Breast epithelium (tissue), 4 donors: Measurements from ENCODE around the gene NIPAL3. TPM values are rescaled to one million over a fixed set of nuclear protein-coding genes. Genes with fewer than 3 reads are reported as not detected.

Experiments used
- DNase-seq, 2 donors: peaks; one replicate each; pipeline ENCODE4 v3.0.0-alpha.2; 2019; ENCODE audit warnings: low spot score in 2 of 2
- H3K27ac ChIP-seq, 2 donors: fragments of 200-600 bp; sonication (generic) in 1 of 2; one replicate each; pipeline ENCODE4 v1.5.1; 2016 to 2019; ENCODE audit warnings: mild to moderate bottlenecking in 1 of 2
- H3K27me3 ChIP-seq, 2 donors: fragments of 200-600 bp; sonication (generic) in 1 of 2; one replicate each; pipeline versions ENCODE4 v1.5.1 to v1.6.0; 2017 to 2019; ENCODE audit warnings: control low read depth in 1 of 2, mild to moderate bottlenecking in 1 of 2
- H3K36me3 ChIP-seq: fragments of 200-600 bp; one replicate; pipeline ENCODE4 v1.5.1; 2019
- H3K4me1 ChIP-seq, 2 donors: fragments of 200-600 bp; sonication (generic); one replicate each; pipeline ENCODE4 v1.5.1; 2016 to 2019; ENCODE audit warnings: control low read depth in 1 of 2
- H3K4me3 ChIP-seq, 3 donors: fragments of 200-600 bp; sonication (generic); 1 replicate in 2 of 3; 2 replicates in 1 of 3; pipeline ENCODE4 v1.5.1; 2016 to 2019; ENCODE audit warnings: mild to moderate bottlenecking in 3 of 3, moderate library complexity in 2 of 3
- H3K9me3 ChIP-seq, 2 donors: fragments of 200-600 bp; sonication (generic) in 1 of 2; one replicate each; pipeline ENCODE4 v1.5.1; 2016 to 2019; ENCODE audit warnings: control low read depth in 1 of 2
- POLR2A ChIP-seq: fragments of 450-650 bp; IDR thresholded peaks from one replicate; pipeline ENCODE4 v1.6.1; 2016; ENCODE audit warnings: antibody characterized with exemption, mild to moderate bottlenecking, moderate library complexity
- POLR2AphosphoS5 ChIP-seq, 3 donors: sonication (generic); formaldehyde crosslinking; IDR thresholded peaks; one replicate each; pipeline ENCODE4 v1.6.1; 2017; ENCODE audit warnings: antibody characterized with exemption in 3 of 3
- intact Hi-C: fragments of 100-400 bp; cut with DNase I; formaldehyde crosslinking; loops from one replicate; pipeline ENCODE4 v1.15.1; 2023; ENCODE audit warnings: low total_unique reads
- total RNA-seq, 3 donors: library from RNA; depleted of rRNA; stranded (reverse); fragments of >200 nt; gene quantifications; one replicate each; pipeline ENCODE4 v1.1.0, GENCODE V29; 2016
- TF ChIP-seq, protein P1 (sequence below), 3 donors: fragments of 450-650 bp; IDR thresholded peaks; one replicate each; pipeline ENCODE4 v1.5.1; 2016 to 2017; ENCODE audit warnings: antibody characterized with exemption in 3 of 3, mild to moderate bottlenecking in 3 of 3, moderate library complexity in 3 of 3

The NIPAL3 gene
- total RNA-seq, 3 donors from 2014 or later: 13.4 to 67.6 (median 28.5) TPM

DNA sequence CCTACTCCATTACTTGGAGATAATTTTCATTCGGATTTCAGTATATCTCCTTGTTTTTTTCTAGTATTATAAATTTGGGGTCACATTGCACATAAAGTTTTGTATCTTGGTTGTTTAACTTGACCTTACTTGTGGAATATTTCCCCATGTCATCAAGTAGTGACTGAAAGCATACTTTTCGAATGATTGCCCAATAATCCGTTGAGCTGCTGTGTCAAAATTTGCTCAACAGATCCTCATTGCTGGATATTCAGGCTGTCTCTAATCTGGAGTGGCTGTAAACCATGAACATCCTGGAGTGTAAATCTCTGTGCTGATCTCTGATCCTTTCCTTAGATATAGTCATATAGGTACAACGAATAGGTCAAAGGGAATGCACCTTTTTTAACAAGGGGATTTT is 4.9 kb downstream of the NIPAL3 start:
- intact Hi-C loops: no loop called here
- Histone ChIP-seq H3K4me3 (no peak overlapping the region), H3K27ac (no peak overlapping the region)

DNA sequence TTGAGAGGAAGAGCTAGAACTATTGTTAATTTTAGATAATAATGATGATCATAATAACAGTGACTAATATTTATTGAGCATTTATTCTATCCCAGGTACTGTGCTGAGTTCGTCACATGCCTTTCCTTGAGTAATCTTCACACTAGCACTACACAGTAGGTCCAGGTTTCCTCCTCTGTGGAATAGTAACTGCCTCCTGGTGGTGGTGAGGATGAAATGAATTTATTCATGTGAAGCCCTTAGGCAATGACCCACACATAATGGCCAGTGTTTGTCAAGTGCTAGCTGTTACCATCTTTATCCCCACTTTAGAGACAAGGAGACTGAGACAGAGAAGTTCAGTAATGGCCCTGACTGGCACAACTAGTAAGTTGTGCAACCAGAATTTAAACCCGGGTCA is 5.9 kb downstream of the NIPAL3 start:
- TF ChIP-seq POLR2A (no peak), POLR2AphosphoS5 (IDR thresholded peaks at IDR 0.05) (no peak)
- TF ChIP-seq, protein P1, sequence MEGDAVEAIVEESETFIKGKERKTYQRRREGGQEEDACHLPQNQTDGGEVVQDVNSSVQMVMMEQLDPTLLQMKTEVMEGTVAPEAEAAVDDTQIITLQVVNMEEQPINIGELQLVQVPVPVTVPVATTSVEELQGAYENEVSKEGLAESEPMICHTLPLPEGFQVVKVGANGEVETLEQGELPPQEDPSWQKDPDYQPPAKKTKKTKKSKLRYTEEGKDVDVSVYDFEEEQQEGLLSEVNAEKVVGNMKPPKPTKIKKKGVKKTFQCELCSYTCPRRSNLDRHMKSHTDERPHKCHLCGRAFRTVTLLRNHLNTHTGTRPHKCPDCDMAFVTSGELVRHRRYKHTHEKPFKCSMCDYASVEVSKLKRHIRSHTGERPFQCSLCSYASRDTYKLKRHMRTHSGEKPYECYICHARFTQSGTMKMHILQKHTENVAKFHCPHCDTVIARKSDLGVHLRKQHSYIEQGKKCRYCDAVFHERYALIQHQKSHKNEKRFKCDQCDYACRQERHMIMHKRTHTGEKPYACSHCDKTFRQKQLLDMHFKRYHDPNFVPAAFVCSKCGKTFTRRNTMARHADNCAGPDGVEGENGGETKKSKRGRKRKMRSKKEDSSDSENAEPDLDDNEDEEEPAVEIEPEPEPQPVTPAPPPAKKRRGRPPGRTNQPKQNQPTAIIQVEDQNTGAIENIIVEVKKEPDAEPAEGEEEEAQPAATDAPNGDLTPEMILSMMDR (IDR thresholded peaks at IDR 0.05): no peak
- Histone ChIP-seq H3K9me3 (no peaks in the 10 kb centered on the region), H3K36me3 (no peaks in the 10 kb centered on the region), H3K27ac (no peak overlapping the region), H3K4me3 (no peak overlapping the region), H3K27me3 (no peaks in the 10 kb centered on the region), H3K4me1 (peaks cover 6 to 8% of the 10 kb centered on the region in 2 donors)
- intact Hi-C loops: no loop called here
- DNase-seq: no peak

More for the DNA sequence above, 4.9 kb downstream of the NIPAL3 start:
- Histone ChIP-seq H3K27me3 (no peaks in the 10 kb centered on the region), H3K4me1 (peaks cover 6 to 8% of the 10 kb centered on the region in 2 donors), H3K36me3 (no peaks in the 10 kb centered on the region), H3K9me3 (no peaks in the 10 kb centered on the region)
- TF ChIP-seq, protein P1 (IDR thresholded peaks at IDR 0.05): no peak
- TF ChIP-seq POLR2A (no peak), POLR2AphosphoS5 (IDR thresholded peaks at IDR 0.05) (no peak)
- no peak for DNase-seq

DNA sequence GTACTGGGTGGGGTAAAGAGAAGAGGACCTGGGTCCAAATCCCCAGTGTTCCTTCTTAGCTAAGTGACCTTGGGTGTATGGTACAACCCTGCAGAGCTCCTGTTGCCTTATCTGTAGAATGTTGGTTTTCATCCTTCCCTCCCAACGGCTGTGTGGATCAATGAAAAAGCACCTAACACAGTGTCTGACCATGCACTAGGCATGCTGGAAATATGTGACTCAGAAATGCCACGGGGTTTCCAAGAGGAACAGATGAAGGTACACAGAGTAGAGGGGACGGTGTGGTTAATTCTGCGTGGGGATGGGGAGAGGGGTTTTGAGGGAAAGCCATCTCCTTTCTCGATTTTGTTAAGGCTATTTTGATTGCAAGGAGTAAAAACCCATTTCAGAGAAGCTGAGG is 8.6 kb downstream of the NIPAL3 start:
- intact Hi-C loops: no loop called here
- no peaks in the 10 kb centered on the region for H3K36me3 ChIP-seq
- no peaks in the 10 kb centered on the region for H3K27me3 ChIP-seq
- TF ChIP-seq POLR2A (no peak), POLR2AphosphoS5 (IDR thresholded peaks at IDR 0.05) (no peak)
- TF ChIP-seq, protein P1 (IDR thresholded peaks at IDR 0.05): no peak
- H3K27ac ChIP-seq: no peak overlapping the region
- no peak overlapping the region for H3K4me3 ChIP-seq
- no peaks in the 10 kb centered on the region for H3K9me3 ChIP-seq
- no peaks in the 10 kb centered on the region for H3K4me1 ChIP-seq
- no peak for DNase-seq

DNA sequence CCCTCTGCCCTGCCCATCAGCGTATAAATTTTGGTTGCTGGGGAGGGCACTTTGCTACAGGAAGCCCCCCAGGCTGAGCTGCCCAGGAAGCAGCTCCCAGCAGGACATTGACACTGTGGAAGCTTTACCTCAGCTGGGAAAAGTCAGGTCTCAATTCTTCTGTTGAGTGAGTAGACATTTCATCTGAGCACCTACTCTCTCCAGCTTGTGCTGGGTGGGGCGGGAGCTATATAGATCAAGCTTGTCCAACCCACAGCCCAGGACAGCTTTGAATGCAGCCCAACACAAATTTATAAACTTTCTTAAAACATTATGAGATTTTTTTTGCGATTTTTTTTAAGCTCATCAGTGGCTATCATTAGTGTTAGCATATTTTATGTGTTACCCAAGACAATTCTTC is 9.4 kb downstream of the NIPAL3 start:
- TF ChIP-seq POLR2A (no peak), POLR2AphosphoS5 (IDR thresholded peaks at IDR 0.05) (no peak)
- TF ChIP-seq, protein P1 (IDR thresholded peaks at IDR 0.05): no peak
- H3K9me3 ChIP-seq: no peaks in the 10 kb centered on the region
- intact Hi-C loops: loop anchor here (5.0 kb wide), 1 partner anchor 92 kb away; no protein-coding TSS in a partner anchor
- no peak for DNase-seq
- H3K27me3 ChIP-seq: no peaks in the 10 kb centered on the region
- H3K36me3 ChIP-seq: no peaks in the 10 kb centered on the region
- H3K27ac ChIP-seq: no peak overlapping the region
- H3K4me1 ChIP-seq: no peaks in the 10 kb centered on the region
- no peak overlapping the region for H3K4me3 ChIP-seq

DNA sequence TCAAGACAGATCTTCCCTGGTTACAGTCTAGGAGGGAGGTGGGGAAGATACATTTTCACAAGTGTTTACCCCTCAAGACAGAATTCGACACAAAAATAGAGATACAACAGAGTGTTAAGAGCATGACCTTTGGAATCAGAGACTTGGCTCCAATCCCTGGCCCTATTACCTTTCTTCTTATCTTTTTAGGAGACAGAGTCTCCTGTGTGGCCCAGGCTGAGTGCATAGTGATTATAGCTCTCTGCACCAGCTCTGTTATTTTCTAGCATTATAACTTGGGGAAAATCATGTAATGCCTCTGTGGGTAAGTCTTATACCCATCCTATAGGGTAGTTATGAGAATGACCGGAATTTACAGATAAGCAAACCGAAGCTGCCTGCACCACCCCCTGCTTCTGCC is 9.8 kb downstream of the NIPAL3 start:
- Histone ChIP-seq H3K27ac (no peak overlapping the region), H3K4me3 (no peak overlapping the region), H3K4me1 (no peaks in the 10 kb centered on the region), H3K36me3 (no peaks in the 10 kb centered on the region), H3K27me3 (no peaks in the 10 kb centered on the region), H3K9me3 (no peaks in the 10 kb centered on the region)
- DNase-seq: no peak
- TF ChIP-seq, protein P1 (IDR thresholded peaks at IDR 0.05): no peak
- no peak for TF ChIP-seq POLR2A
- TF ChIP-seq POLR2AphosphoS5 (IDR thresholded peaks at IDR 0.05): no peak
- intact Hi-C loops: loop anchor here (5.0 kb wide), 1 partner anchor 92 kb away; no protein-coding TSS in a partner anchor
